Measurements from ENCODE around the gene PDE8B. TPM values are rescaled to one million over a fixed set of nuclear protein-coding genes. Genes with fewer than 3 reads are reported as not detected.

Gene PDE8B
- total and polyA plus RNA-seq, 2 experiments from 2014 or later: 0.45 to 0.91 TPM

- Mint-ChIP-seq H3K4me1 (no peaks in the 10 kb centered on the region), H3K27me3 (ENCODE audit: insufficient read depth, low read depth, poor library complexity) (no peaks in the 10 kb centered on the region), H3K27ac (no peak overlapping the region), H3K4me3 (no peak overlapping the region), H3K36me3 (ENCODE audit: low read depth) (peaks cover 8% of the 10 kb centered on the region; the same call in 2 of the 3 replicates), H3K9me3 (peaks cover 15% of the 10 kb centered on the region; the same call in 2 of the 3 replicates)
- Histone ChIP-seq H3K36me3 (ENCODE audit: insufficient read depth) (no peaks in the 10 kb centered on the region), H3K4me1 (ENCODE audit: insufficient read depth) (no peaks in the 10 kb centered on the region), H2AFZ (no peak overlapping the region), H3K27me3 (ENCODE audit: insufficient read depth) (no peaks in the 10 kb centered on the region), H3K9me2 (ENCODE audit: insufficient read depth) (no peaks in the 10 kb centered on the region), H4K20me1 (replicated peaks; ENCODE audit: insufficient read depth) (no peaks in the 10 kb centered on the region; the same call in 1 of the 2 replicates), H3K4me2 (no peak overlapping the region), H3F3A (replicated peaks; ENCODE audit: low read depth) (no peaks in the 10 kb centered on the region), H3K27ac (ENCODE audit: low read depth) (no peak overlapping the region), H3K79me2 (replicated peaks; ENCODE audit: insufficient read depth) (no peaks in the 10 kb centered on the region), H3K4me3 (no peak overlapping the region)
- DNase-seq (ENCODE audit: low spot score): no peak
- no peak for ATAC-seq
- no peak for TF ChIP-seq POLR2AphosphoS5 (IDR thresholded peaks at IDR 0.05; ENCODE audit: low read depth)
- TF ChIP-seq CTCF (conservative IDR thresholded peaks at IDR 0.05; ENCODE audit: low read depth in 2 of 2): no peak
Measured at GRCh38 chr5:77197840-77198554, 12.5 kb upstream of the PDE8B start.

GRCh38 chr5:77200663-77201062 lies 9.8 kb upstream of the PDE8B start:
- H3K4me3 ChIP-seq: no peak overlapping the region
- H2AFZ ChIP-seq: no peak overlapping the region
- Mint-ChIP-seq H3K27me3 (ENCODE audit: insufficient read depth, low read depth, poor library complexity) (no peaks in the 10 kb centered on the region), H3K9me3 (peaks cover 11% of the 10 kb centered on the region; the same call in 2 of the 3 replicates), H3K4me3 (no peak overlapping the region), H3K4me1 (no peaks in the 10 kb centered on the region), H3K36me3 (ENCODE audit: low read depth) (peaks cover 4% of the 10 kb centered on the region; the same call in 1 of the 3 replicates), H3K27ac (no peak overlapping the region)
- no peaks in the 10 kb centered on the region for H3K79me2 ChIP-seq (replicated peaks; ENCODE audit: insufficient read depth)
- H3K9me2 ChIP-seq (ENCODE audit: insufficient read depth): no peaks in the 10 kb centered on the region
- H3K4me1 ChIP-seq (ENCODE audit: insufficient read depth): no peaks in the 10 kb centered on the region
- H4K20me1 ChIP-seq (replicated peaks; ENCODE audit: insufficient read depth): no peaks in the 10 kb centered on the region; the same call in 1 of the 2 replicates
- H3K36me3 ChIP-seq (ENCODE audit: insufficient read depth): no peaks in the 10 kb centered on the region
- no peak overlapping the region for H3K4me2 ChIP-seq
- no peaks in the 10 kb centered on the region for H3F3A ChIP-seq (replicated peaks; ENCODE audit: low read depth)
- DNase-seq (ENCODE audit: low spot score) (no peak), ATAC-seq (no peak)
- H3K27ac ChIP-seq (ENCODE audit: low read depth): no peak overlapping the region
- no peaks in the 10 kb centered on the region for H3K27me3 ChIP-seq (ENCODE audit: insufficient read depth)
- TF ChIP-seq NANOG (IDR thresholded peaks at IDR 0.05; ENCODE audit: borderline replicate concordance): no peak
- no peak for TF ChIP-seq ZNF462 (CRISPR knock-in tag; IDR thresholded peaks at IDR 0.05)
- no peak for TF ChIP-seq CTCF (conservative IDR thresholded peaks at IDR 0.05; ENCODE audit: low read depth in 2 of 2)
- no peak for TF ChIP-seq ZNF114 (CRISPR knock-in tag; IDR thresholded peaks at IDR 0.05)
- TF ChIP-seq CREB1 (CRISPR knock-in tag; IDR thresholded peaks at IDR 0.05; ENCODE audit: low read depth): no peak
- TF ChIP-seq EZH2phosphoT487 (IDR thresholded peaks at IDR 0.05; ENCODE audit: unreplicated experiment): no peak
- no peak for TF ChIP-seq EZH2 (IDR thresholded peaks at IDR 0.05; ENCODE audit: low read depth, unreplicated experiment)

Measured in GM23338 (cell line).